CD4-positive, alpha-beta T cell treated with Interleukin-6 at 100 ng/mL for 8 hours (primary cell): ENCODE measurements around the gene ESYT3.

Experiments
- DNase-seq: peaks from one replicate; pipeline ENCODE4 v3.0.0-alpha.2; 2020; ENCODE audit warnings: mixed read lengths, low spot score

ESYT3 gene

GRCh38 chr3:138434276-138434874 lies at the start of gene ESYT3:
Gene ESYT3, plus strand, starts transcription at chr3:138434616. Its CDS starts 183 bp downstream, at chr3:138434799.
- no peak for DNase-seq

DNA sequence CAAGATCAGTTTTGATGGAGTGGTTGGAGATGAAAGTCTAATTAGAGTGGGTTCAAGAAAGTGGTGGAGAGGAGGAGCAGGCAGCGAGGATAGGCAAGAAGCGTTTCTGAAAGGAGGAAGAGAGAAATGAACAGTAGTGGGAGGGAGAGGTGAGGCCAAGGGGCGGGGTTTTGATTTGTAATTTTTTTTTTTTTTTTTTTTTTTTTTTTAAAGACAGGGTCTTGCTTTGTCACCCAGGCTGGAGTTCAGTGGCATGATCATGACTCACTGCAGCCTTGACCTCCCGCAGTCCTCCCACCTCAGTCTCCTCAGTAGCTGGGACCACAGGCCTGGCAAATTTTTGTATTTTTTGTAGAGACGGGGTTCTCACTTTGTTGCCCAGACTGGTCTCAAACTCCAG lies 49.4 kb upstream of the ESYT3 start:
- DNase-seq = no peak

- no peak for DNase-seq
Observed at GRCh38 chr3:138389144-138389601, 45.2 kb upstream of the ESYT3 start.

- DNase-seq = no peak
Observed at GRCh38 chr3:138389841-138390581, 44.4 kb upstream of the ESYT3 start.

- DNase-seq = no peak
Observed at GRCh38 chr3:138390582-138390932, 43.9 kb upstream of the ESYT3 start.

- no peak for DNase-seq
Observed at GRCh38 chr3:138394156-138394555, 40.3 kb upstream of the ESYT3 start.

GRCh38 chr3:138394686-138395085 lies 39.7 kb upstream of the ESYT3 start:
- DNase-seq = no peak

GRCh38 chr3:138395865-138396751 lies 38.3 kb upstream of the ESYT3 start:
- no peak for DNase-seq

GRCh38 chr3:138396752-138397410 lies 37.5 kb upstream of the ESYT3 start:
- no peak for DNase-seq

DNA sequence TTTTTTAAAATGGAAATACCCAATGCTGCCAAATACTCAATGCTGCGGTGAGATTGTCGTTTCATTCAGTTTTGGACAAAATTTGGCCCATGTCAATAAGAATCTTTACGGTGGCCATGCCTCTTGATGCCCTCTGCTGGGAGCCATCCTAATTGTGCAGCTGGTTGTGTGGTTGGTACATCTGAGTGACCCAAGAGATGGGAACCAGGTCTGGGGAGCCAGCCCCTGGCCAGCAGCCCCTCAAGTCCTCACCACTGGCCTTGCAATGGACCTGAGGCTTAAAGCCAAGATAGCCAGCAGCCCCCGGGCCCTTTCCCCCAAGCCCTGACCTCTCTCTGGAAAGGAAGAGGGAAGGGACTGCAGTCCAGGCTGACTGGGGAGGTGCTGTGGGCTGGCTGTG lies 36.4 kb upstream of the ESYT3 start:
- no peak for DNase-seq

GRCh38 chr3:138398791-138399575 lies 35.4 kb upstream of the ESYT3 start:
- DNase-seq = no peak

GRCh38 chr3:138399766-138400165 lies 34.6 kb upstream of the ESYT3 start:
- DNase-seq = no peak

DNA sequence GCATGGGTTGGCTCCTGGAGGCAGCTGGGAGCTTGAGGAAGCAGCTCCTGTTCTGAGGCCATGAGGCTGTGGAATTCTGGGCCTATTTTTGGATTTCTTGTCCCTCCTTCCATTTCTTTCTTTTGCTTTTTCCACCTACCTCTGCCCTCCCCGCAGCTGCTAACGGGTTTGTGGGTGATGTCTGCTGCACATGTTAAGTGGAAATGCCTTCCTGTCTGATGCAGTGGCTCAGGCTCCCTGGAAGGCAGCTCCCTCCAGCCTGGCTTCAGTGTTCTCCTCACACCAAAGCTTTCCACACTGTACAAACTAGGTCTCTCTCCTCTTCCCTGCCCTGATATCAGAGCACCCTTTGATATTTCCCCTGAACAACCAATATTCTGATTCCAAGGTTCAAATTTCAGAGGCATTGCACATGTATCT lies 33.8 kb upstream of the ESYT3 start:
- no peak for DNase-seq

GRCh38 chr3:138401834-138402233 lies 32.6 kb upstream of the ESYT3 start:
- no peak for DNase-seq

DNA sequence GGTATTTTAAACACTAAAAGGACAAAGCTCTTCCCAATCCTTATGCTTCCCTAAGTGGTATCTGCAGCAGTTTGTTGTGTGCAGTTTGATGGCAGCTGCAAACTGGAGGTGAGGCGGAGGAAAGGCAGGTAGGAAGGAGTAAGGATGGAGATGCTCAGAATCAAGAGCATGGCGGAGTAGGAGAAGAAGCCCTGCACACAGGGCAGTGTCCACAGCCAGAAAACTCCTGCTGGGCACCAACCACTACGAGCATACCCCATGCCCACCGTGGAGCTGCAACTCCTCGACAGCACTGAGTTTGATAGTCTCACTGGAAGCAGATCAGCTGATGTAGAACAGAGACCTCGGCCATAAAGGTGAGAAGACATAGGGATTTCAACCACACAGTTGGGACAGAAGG lies 30.3 kb upstream of the ESYT3 start:
- no peak for DNase-seq

DNA sequence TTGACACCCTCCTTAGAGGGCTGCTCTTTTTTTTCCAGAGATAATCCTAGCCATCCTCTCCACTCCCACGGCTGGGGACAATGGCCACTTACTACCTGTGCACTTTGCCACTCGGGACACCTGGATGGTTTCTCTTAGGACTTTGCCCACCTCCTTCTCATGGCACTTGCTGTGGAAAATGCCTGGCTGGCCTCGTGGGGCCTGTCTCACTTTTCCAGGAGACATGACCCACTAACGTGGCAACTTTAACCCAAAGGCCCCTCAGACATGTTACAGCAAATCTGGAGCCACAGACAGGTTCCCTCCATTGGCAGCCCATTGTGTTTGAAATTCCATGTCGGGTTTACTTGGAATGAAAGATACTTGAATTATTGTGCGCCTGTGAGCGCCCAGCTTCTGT lies 29.4 kb upstream of the ESYT3 start:
- no peak for DNase-seq

DNA sequence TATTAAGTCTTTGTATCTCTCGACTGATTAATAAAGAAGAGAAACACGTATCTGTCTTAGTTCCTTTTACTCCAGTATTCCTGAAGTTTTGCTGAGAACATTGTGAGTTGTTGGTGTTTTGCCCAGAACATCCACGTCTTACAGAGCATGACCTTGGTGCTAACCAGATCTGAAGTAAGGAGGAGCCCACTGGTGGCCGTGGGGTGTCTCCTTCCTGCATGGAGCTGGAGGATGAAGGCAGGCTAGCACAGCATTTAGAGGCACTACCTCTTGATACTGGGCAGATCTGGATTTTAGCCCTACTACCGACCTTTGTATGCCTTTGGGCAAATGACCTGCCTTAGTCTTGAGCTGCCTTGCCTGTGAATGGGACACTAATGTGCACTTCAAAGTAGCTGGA lies 28.9 kb upstream of the ESYT3 start:
- DNase-seq = no peak

DNA sequence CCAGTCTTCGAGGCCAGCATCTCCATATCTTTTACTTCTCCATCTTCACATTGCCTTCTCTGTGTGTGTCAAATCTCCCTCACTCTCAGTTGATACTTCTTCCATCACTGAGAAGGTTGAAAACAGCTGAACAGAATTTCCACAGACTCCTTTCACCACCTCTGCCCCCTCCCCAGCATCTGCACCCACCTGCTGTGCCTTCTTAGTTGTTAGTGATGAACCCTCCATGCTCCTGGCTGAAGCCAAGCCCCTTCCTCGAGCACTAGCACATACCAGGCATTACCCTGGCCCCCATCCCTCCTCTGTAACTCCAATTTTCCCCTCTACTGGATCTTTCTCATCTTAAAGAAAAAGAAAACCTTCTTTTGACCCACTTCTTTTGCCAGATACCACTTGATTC lies 27.8 kb upstream of the ESYT3 start:
- DNase-seq = no peak

DNA sequence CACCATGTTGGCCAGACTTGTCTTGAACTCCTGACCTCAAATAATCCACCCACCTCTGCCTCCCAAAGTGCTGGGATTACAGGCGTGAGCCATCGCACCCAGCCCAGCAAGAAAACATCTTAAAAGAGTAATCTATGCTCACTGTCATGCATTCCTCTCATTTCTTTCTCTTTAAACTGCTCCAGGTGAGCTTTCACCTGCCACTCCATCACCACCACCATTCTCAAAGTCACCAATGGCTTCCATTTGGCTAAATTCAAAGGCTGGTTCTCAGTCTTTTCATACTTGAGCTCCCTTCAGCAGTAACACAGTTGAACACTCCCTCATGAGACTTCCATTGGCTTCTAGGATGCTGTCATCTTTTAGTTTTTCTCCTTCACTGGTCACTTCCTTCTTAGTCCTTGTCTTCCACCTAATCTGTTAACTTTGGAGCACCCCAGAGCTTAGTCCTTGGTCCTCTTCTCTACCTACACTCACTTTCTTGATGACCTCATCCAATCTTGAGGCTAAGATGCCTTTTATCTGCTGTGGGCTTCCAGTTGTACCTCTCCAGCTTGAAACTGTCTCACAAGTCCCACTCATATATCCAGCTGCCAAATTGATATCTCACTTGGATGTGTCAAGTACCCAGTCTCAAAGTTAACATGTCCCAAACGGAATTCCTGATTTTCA lies 27.0 kb upstream of the ESYT3 start:
- no peak for DNase-seq

- no peak for DNase-seq
Observed at GRCh38 chr3:138408751-138409570, 25.5 kb upstream of the ESYT3 start.
